Kasumi-1 (cell line): Measurements from ENCODE around the gene P3H2.

Source experiments
- DNase-seq, 2 experiments: peaks; one replicate each; lab custom pipeline; 2025; lab: John Stamatoyannopoulos, UW

P3H2 gene

GRCh38 chr3:189942948-189943347 is 177.7 kb downstream of the P3H2 start:
- no peak for DNase-seq

GRCh38 chr3:189941679-189942078 is 179.0 kb downstream of the P3H2 start:
- no peak for DNase-seq

GRCh38 chr3:189941125-189941524 is 179.6 kb downstream of the P3H2 start:
- DNase-seq = no peak

GRCh38 chr3:189937302-189938127 is 183.2 kb downstream of the P3H2 start:
- DNase-seq = no peak

- DNase-seq = no peak
Measured at GRCh38 chr3:189936201-189936945, 184.3 kb downstream of the P3H2 start.

GRCh38 chr3:189927975-189928895 is 192.5 kb downstream of the P3H2 start:
- no peak for DNase-seq

- DNase-seq = no peak
Measured at GRCh38 chr3:189921770-189922169, 198.9 kb downstream of the P3H2 start.

- no peak for DNase-seq
Measured at GRCh38 chr3:189914799-189915198, 205.9 kb downstream of the P3H2 start.

- DNase-seq = no peak
Measured at GRCh38 chr3:189911001-189911400, 209.7 kb downstream of the P3H2 start.

GRCh38 chr3:189909573-189909972 is 211.1 kb downstream of the P3H2 start:
- DNase-seq = no peak

- DNase-seq = no peak
Measured at GRCh38 chr3:189909139-189909538, 211.6 kb downstream of the P3H2 start.

GRCh38 chr3:189908646-189909045 is 212.1 kb downstream of the P3H2 start:
- no peak for DNase-seq

GRCh38 chr3:189907803-189908202 is 212.9 kb downstream of the P3H2 start:
- DNase-seq = no peak
